Uterus (tissue), 4 donors: ENCODE measurements around the gene PRKG1. TPM values are rescaled to one million over a fixed set of nuclear protein-coding genes. Genes with fewer than 3 reads are reported as not detected.

ENCODE experiments used
- DNase-seq, 2 donors: peaks; one replicate each; pipeline ENCODE4 v3.0.0-alpha.2; 2019 to 2020
- H3K27ac ChIP-seq, 2 donors: fragments of 200-600 bp; sonication (generic); 1 replicate in 1 of 2; 2 replicates in 1 of 2; pipeline ENCODE4 v1.5.1; 2016 to 2018
- H3K27me3 ChIP-seq, 2 donors: fragments of 200-600 bp; sonication (generic); one replicate each; pipeline ENCODE4 v1.5.1; 2018 to 2019; ENCODE audit warnings: control low read depth in 1 of 2
- H3K36me3 ChIP-seq, 2 donors: fragments of 200-600 bp; sonication (generic); one replicate each; pipeline ENCODE4 v1.5.1; 2019; ENCODE audit warnings: control low read depth in 1 of 2
- H3K4me1 ChIP-seq, 2 donors: fragments of 200-600 bp; sonication (generic); one replicate each; pipeline ENCODE4 v1.5.1; 2018 to 2019; ENCODE audit warnings: control low read depth in 1 of 2
- H3K4me3 ChIP-seq, 2 donors: fragments of 200-600 bp; sonication (generic); 1 replicate in 1 of 2; 2 replicates in 1 of 2; pipeline ENCODE4 v1.5.1; 2018 to 2019; ENCODE audit warnings: mild to moderate bottlenecking in 1 of 2
- H3K9me3 ChIP-seq, 2 donors: fragments of 200-600 bp; sonication (generic); one replicate each; pipeline ENCODE4 v1.5.1; 2019; ENCODE audit warnings: control low read depth in 1 of 2
- POLR2A ChIP-seq, 2 donors: fragments of 450-650 bp; IDR thresholded peaks; one replicate each; pipeline ENCODE4 v1.6.1; 2016; ENCODE audit warnings: antibody characterized with exemption in 2 of 2, mild to moderate bottlenecking in 1 of 2, moderate library complexity in 1 of 2
- intact Hi-C: fragments of 100-400 bp; cut with DNase I; formaldehyde crosslinking; loops from one replicate; pipeline ENCODE4 v1.15.1; 2023; ENCODE audit warnings: low total_unique reads
- total RNA-seq, 4 donors: library from RNA; depleted of rRNA in 3 of 4; stranded (reverse); fragments of >200 nt in 3 of 4; gene quantifications; one replicate each; pipeline versions ENCODE4 v1.1.0 to v1.2.4, GENCODE V29; 2014 to 2023
- TF ChIP-seq, protein P1 (sequence below), 4 experiments: fragments of 200-600 bp in 2 of 4; fragments of 450-650 bp in 2 of 4; sonication (generic) in 2 of 4; IDR thresholded peaks; one replicate each; pipeline ENCODE4 v1.5.1; 2016 to 2019; ENCODE audit warnings: antibody characterized with exemption in 4 of 4, mild to moderate bottlenecking in 2 of 4, moderate library complexity in 1 of 4
- donor health status: DM: yes; HTN: yes; CAD: no.

PRKG1 gene
- total RNA-seq, 4 donors from 2014 or later, result 32.4 to 136 (median 69.6) TPM

DNA sequence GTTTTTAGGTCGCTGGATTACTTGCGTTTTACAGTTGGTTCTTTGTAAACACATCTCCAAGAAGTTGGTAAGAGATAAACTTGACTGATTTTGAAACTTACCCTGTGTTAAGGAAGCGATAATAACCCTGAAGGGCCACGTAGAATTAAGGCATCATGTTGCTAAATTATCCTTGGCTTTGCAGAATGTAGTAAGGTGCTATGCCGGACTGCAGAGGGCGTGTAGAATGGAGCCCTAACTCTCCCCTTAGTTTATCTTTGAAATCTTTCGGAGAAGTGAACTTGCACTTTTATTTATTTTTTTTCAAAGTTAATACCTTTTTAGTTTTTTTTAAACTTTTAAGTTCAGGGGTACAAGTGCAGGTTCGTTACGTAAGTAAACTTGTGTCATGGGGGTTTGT, 1031.0 kb downstream of the PRKG1 start:
- no peaks in the 10 kb centered on the region for H3K4me1 ChIP-seq
- no peak overlapping the region for H3K27ac ChIP-seq
- no peak for TF ChIP-seq POLR2A (IDR thresholded peaks at IDR 0.05)
- TF ChIP-seq, protein P1, sequence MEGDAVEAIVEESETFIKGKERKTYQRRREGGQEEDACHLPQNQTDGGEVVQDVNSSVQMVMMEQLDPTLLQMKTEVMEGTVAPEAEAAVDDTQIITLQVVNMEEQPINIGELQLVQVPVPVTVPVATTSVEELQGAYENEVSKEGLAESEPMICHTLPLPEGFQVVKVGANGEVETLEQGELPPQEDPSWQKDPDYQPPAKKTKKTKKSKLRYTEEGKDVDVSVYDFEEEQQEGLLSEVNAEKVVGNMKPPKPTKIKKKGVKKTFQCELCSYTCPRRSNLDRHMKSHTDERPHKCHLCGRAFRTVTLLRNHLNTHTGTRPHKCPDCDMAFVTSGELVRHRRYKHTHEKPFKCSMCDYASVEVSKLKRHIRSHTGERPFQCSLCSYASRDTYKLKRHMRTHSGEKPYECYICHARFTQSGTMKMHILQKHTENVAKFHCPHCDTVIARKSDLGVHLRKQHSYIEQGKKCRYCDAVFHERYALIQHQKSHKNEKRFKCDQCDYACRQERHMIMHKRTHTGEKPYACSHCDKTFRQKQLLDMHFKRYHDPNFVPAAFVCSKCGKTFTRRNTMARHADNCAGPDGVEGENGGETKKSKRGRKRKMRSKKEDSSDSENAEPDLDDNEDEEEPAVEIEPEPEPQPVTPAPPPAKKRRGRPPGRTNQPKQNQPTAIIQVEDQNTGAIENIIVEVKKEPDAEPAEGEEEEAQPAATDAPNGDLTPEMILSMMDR (IDR thresholded peaks at IDR 0.05), result no peak
- no peaks in the 10 kb centered on the region for H3K27me3 ChIP-seq
- intact Hi-C loops, result no loop called here
- DNase-seq, result no peak
- H3K36me3 ChIP-seq, result no peaks in the 10 kb centered on the region
- no peak overlapping the region for H3K4me3 ChIP-seq
- no peaks in the 10 kb centered on the region for H3K9me3 ChIP-seq

DNA sequence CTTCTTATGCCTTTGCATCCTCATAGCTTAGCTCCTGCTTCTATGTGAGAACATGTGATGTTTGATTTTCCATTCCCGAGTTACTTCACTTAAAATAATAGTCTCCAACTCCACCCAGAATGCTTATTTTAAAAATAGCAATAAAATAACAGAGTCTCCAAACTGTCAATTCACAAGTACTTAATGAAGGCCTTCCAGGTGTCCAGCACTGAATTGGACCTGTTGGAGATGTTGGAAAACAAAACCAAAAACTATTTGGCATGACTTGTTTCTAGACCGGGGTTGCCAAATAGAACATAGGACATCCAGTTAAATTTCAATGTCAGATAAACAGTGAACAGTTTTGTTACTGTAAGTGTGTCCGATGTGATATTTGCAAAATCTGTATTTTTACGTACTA, 1031.7 kb downstream of the PRKG1 start:
- no peak overlapping the region for H3K4me3 ChIP-seq
- no peak for DNase-seq
- no peaks in the 10 kb centered on the region for H3K36me3 ChIP-seq
- H3K27ac ChIP-seq, result no peak overlapping the region
- H3K27me3 ChIP-seq, result no peaks in the 10 kb centered on the region
- H3K4me1 ChIP-seq, result no peaks in the 10 kb centered on the region
- intact Hi-C loops, result no loop called here
- no peaks in the 10 kb centered on the region for H3K9me3 ChIP-seq
- no peak for TF ChIP-seq POLR2A (IDR thresholded peaks at IDR 0.05)
- TF ChIP-seq, protein P1 (IDR thresholded peaks at IDR 0.05), result no peak

DNA sequence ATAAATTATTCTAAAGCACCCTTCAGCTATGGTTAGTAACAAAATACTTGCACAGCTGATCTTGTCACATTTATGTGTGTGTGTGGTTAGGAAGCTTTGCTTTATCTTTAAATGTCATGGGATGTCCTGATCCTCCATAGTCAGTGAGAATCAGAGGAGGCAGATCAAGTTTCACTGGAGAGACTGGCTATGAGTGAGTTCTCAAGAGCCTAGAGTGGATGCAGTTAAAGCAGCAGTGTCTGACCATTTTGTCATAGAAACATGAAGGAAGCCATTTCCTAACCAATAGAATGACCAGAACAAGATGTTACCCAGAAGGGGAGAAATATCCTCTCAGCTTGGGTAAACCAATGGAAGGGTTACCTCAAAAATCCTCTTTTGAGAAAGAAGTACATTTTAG, 1032.6 kb downstream of the PRKG1 start:
- no peak for DNase-seq
- intact Hi-C loops, result no loop called here

DNA sequence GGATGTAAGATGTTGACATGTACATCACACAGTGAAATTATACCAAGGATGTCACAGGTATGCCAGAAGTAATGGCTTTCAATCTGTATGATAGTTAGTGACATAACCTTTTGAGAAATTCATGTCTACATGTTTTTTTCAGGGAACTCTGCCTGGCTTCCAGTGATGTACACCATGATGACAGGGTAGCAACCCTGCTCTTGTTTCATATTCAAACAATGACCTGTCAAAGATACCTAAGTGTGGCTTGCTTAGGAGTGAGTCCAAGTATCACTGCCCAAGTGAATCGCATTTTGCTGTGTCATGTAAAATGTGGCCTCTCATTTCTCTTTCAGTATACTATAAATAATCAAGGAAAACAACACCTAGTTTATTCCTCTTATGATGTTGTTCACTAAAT, 1033.9 kb downstream of the PRKG1 start:
- intact Hi-C loops, result no loop called here

More for the DNA sequence above, 1032.6 kb downstream of the PRKG1 start:
- Histone ChIP-seq H3K36me3 (no peaks in the 10 kb centered on the region), H3K4me1 (no peaks in the 10 kb centered on the region), H3K4me3 (no peak overlapping the region), H3K27ac (no peak overlapping the region), H3K27me3 (no peaks in the 10 kb centered on the region), H3K9me3 (no peaks in the 10 kb centered on the region)
- no peak for TF ChIP-seq POLR2A (IDR thresholded peaks at IDR 0.05)
- TF ChIP-seq, protein P1 (IDR thresholded peaks at IDR 0.05), result no peak

DNA sequence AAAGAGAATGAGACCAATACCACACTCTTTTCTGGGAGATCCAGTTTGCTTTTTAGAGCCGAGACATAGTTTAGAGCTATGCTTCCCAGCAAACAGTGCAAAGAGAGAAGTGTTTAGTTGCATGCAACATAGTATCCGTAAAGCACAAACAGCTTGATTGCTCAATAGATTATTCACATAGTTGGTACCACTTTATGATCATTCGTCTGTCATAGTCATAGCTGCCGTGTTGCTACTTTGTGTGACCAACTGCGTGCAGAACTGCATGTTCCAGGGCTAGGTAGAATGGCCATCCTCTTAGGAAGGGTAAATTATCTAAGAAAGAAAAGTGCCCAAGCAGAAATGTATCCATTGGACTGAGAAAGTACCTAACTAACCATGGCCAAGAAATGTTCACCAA, 1036.3 kb downstream of the PRKG1 start:
- TF ChIP-seq, protein P1 (IDR thresholded peaks at IDR 0.05), result no peak
- no peak for TF ChIP-seq POLR2A (IDR thresholded peaks at IDR 0.05)
- Histone ChIP-seq H3K4me3 (no peak overlapping the region), H3K36me3 (no peaks in the 10 kb centered on the region), H3K27ac (no peak overlapping the region), H3K9me3 (no peaks in the 10 kb centered on the region), H3K27me3 (no peaks in the 10 kb centered on the region), H3K4me1 (no peaks in the 10 kb centered on the region)
- DNase-seq, result no peak
- intact Hi-C loops, result no loop called here

More for the DNA sequence above, 1033.9 kb downstream of the PRKG1 start:
- no peaks in the 10 kb centered on the region for H3K4me1 ChIP-seq
- H3K4me3 ChIP-seq, result no peak overlapping the region
- no peaks in the 10 kb centered on the region for H3K27me3 ChIP-seq
- no peak overlapping the region for H3K27ac ChIP-seq
- H3K9me3 ChIP-seq, result no peaks in the 10 kb centered on the region
- H3K36me3 ChIP-seq, result no peaks in the 10 kb centered on the region
- no peak for DNase-seq
- TF ChIP-seq, protein P1 (IDR thresholded peaks at IDR 0.05), result no peak
- TF ChIP-seq POLR2A (IDR thresholded peaks at IDR 0.05), result no peak
